Liver (tissue), 4 donors: Measurements from ENCODE around the gene LOXHD1. TPM values are rescaled to one million over a fixed set of nuclear protein-coding genes. Genes with fewer than 3 reads are reported as not detected.

Source experiments
- polyA plus RNA-seq, 2 donors: library from polyadenylated mRNA; stranded (reverse) in 1 of 2; unstranded in 1 of 2; fragments of 200-250 nt in 1 of 2; fragments of >200 nt in 1 of 2; fragmentation: Nextera tagmentation in 1 of 2; extraction: Ambion mirVana in 1 of 2; gene quantifications; one replicate each; pipeline versions ENCODE4 v1.2.1 to v1.2.3, GENCODE V29; 2013 to 2015
- total RNA-seq, 2 donors: library from RNA; depleted of rRNA; stranded (reverse); fragments of >200 nt; gene quantifications; one replicate each; pipeline ENCODE4 v1.2.3, GENCODE V29; 2014
- donor health status: healthy.
- donor health status: healthy.
- donor health status: healthy.

LOXHD1 gene
- total and polyA plus RNA-seq, 4 donors = 0.09 to 0.25 TPM; not detected in 2

Other genes starting within 250 kb of the LOXHD1 start
- gene ST8SIA5, start 99.8 kb upstream of the LOXHD1 start, total RNA-seq = under 1 TPM; under 0.01 to 0.05 TPM
- under 1 TPM in 1 of 2 donors, not detected in 1; 0.12 TPM for gene ST8SIA5, start 99.8 kb upstream of the LOXHD1 start, polyA plus RNA-seq